HG03460 (cell line): ENCODE results near the gene NAP1L3.

Experiments used
- ATAC-seq: cut with Tn5 transposase; IDR thresholded peaks from one replicate; pipeline ENCODE4 v1.9.1; 2021; ENCODE audit not compliant: unreplicated experiment

The NAP1L3 gene

GRCh38 chrX:93673056-93673868 lies at the start of gene NAP1L3:
NAP1L3 (minus strand) TSS chrX:93673578; CDS start chrX:93673304, 274 bp downstream.
- no peak for ATAC-seq

- no peak for ATAC-seq
Measured at GRCh38 chrX:93711076-93711475, 37.7 kb upstream of the NAP1L3 start.

- no peak for ATAC-seq
Measured at GRCh38 chrX:93703701-93704100, 30.3 kb upstream of the NAP1L3 start.

- ATAC-seq = no peak
Measured at GRCh38 chrX:93695981-93696380, 22.6 kb upstream of the NAP1L3 start.

GRCh38 chrX:93673869-93674271 lies 492 bp upstream of the NAP1L3 start, which contains the start of gene FAM133A:
FAM133A (plus strand) TSS chrX:93674206; CDS start chrX:93709420, 35,214 bp downstream.
- ATAC-seq = no peak

GRCh38 chrX:93660575-93660974 lies 12.8 kb downstream of the NAP1L3 start:
- no peak for ATAC-seq

GRCh38 chrX:93649381-93649780 lies 24.0 kb downstream of the NAP1L3 start:
- ATAC-seq = no peak

- no peak for ATAC-seq
Measured at GRCh38 chrX:93637591-93637990, 35.8 kb downstream of the NAP1L3 start.
